ENCODE measurements around the gene AEBP2.

Gene AEBP2

GRCh38 chr12:19553175-19553574 is 113.9 kb downstream of the AEBP2 start:
- DNase-seq (ENCODE audit: low spot score), result no peak

- no peak for DNase-seq (ENCODE audit: low spot score)
Measured at GRCh38 chr12:19561411-19561961, 122.2 kb downstream of the AEBP2 start.
